Stimulated activated CD8-positive, alpha-beta memory T cell treated with anti-CD3 and anti-CD28 coated beads, Interleukin-12 subunit alpha, Interleukin-12 subunit beta, amount 100 ng/mL, for 4 hours (primary cell): ENCODE data around the gene INO80B.
"Not testable (repeated sequence)": the region's sequence is repeated elsewhere in the genome, so short reads cannot be mapped to it uniquely, and the experiment has no call there.

Experiments used
- DNase-seq: peaks from one replicate; pipeline ENCODE4 v3.0.0-alpha.2; 2020; ENCODE audit warnings: low read depth

INO80B gene

DNA sequence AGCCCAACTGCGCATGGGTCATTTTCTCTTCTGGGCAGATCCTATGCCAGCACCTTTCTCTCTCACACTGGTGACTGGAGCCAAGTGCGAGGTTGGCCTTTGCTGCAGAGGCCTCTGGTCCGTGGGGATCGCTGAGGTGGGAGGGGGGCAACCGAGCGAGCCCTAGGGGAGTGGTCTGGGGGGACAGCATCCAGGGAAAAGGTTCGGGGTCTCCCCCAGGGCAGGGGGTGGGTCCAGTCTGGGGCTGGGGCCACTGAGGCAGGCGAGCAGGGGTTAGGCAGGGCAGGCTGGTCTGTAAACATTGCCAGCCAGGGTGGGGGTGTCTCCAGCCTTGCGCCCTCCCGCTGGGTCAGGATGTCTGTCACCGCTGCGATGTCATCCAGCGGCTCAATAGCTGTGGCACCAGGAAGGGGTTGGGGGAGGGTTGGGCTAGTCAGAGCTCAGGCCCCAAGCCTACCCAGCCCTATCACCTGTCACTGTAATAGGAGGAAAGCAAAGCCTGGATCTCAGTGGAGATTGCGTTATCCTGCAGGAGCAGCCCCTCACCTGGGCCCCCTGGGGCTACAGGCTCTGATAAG is 28.6 kb upstream of the INO80B start:
- no peak for DNase-seq

DNA sequence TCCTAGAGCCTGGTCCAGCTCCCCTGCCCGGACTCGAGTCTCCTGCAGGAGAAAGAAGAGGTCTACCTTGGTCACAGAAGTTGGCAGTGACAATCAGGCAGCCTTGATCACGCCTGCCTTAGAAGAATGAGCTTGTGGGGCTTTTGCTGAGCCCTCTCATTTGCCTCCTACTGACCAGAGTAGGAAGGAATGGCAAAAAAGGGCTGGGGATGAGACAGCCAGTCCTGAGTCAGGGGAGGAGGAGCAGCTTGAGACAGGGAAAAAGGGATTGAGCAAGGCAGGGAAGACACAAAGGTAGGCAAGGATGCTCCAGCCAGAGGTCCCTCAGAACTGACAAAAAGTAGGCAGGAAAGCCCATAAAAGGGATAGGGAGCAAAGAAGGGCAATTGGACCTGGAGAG is 27.3 kb upstream of the INO80B start:
- DNase-seq, result no peak

DNA sequence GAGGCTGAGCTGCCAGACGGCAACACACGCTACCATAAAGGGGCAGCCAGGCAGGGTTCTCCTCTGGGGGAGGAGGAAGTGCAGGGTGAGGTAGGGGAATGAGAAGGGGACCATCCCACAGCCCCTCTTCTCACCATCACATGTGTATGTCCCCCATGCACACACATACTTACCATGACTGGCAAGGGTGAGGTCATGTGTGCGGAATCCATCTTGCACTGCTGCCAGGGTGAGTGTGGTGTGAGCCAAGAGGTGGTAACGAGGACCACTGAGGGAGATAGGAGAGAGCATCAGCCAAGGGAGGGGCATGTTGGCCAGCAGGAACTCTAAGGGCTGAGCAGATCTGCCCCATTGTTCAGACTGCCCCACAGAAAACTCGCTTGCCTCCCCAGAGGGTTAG is 26.2 kb upstream of the INO80B start:
- no peak for DNase-seq

DNA sequence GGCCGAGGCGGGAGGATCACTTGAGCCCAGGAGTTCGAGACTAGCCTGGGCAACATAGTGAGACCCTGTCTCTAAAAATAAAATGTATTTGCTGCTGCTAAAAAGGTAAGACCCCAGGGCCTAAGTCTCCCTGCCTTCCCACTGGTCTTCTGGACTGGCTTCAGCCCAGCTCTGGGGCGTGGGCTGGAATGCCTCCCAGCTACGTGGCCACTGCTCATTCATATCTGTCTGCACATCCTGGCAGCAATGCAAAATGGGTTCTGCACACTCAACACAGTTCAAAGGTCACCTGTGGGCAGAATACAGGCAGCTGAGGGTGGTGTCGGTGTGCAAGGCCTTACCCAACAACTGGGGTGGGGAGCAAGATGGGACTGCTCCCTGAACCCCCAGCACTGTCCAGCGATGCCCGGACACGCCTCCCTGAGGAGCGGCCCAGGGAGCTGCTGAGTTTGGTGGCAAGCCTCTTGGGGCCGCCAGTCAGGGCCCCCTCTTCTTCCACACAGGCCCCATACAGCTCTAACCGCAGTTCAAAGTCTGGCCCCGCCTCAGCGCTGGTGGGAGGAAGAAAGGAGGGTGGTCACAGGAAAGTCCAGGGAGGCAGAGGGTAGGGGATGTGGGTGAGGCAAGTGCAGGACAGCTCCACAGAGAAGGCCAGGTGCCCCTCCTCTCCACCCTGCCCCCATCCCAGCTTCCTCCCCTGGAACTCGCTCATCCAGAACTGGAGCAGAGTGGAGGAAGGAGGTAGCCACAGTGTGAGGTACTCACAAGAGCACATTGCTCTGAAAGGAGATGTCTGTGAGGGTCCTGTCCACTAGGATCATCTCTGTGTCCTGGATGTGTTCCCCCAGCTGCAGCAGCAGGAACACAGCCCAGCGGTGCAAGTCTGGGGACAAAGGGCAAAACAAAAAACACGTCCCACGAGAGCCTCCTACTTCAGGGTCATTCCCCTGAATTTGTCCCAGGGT is 25.1 kb upstream of the INO80B start:
- no peak for DNase-seq

DNA sequence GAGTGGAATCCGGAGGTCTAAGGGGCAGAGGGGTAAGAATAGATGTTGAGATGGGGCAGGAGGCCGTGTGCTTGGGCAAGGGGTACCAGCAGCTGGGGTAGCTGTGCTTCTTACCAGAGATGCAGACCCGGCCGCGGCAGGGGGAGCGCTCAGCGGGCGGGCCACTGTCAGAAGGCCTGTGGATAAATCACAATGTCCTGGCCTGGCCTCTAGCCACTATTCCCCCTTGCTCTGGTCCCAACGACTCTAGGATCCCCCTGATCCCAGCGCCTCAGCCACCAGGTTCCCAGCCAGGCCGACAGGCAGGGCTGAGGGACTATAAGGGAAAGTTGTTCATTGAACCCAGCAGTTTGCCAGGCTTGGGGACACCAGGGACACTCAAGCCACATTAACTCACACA is 24.4 kb upstream of the INO80B start:
- no peak for DNase-seq

DNA sequence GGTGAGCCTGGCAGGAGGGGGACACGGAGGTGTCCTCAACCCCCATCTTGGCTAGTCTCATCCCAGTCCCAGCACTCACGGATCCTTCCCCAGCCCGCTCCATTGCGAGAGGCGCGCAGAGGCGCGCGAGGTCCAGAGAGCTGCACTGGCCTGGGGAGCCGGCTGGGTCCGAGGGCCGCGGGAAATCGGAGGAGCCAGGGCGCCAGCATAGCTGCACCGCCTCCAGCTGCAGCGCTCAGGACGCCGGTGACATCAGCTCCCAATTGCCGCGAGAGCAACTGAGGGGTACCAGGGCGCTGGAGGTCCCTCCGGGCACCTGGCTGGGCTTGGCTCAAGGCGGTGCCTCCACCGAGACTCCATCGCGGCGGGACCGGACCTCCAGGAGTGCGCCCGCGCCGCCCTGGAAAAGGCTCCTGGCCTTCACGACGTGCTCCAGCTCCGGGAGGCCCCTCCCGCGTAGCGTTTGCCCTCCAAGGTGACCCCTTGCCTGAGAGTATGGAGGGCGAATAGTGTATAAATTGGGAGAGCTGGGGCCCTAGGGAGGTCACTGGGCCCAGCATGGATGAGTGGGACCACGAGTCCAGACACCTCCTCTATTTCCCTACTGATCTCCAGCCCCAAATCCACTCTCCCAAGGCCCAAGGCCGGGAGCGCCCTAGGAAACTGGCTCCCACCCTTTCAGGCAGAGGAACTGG is 18.6 kb upstream of the INO80B start:
- no peak for DNase-seq

DNA sequence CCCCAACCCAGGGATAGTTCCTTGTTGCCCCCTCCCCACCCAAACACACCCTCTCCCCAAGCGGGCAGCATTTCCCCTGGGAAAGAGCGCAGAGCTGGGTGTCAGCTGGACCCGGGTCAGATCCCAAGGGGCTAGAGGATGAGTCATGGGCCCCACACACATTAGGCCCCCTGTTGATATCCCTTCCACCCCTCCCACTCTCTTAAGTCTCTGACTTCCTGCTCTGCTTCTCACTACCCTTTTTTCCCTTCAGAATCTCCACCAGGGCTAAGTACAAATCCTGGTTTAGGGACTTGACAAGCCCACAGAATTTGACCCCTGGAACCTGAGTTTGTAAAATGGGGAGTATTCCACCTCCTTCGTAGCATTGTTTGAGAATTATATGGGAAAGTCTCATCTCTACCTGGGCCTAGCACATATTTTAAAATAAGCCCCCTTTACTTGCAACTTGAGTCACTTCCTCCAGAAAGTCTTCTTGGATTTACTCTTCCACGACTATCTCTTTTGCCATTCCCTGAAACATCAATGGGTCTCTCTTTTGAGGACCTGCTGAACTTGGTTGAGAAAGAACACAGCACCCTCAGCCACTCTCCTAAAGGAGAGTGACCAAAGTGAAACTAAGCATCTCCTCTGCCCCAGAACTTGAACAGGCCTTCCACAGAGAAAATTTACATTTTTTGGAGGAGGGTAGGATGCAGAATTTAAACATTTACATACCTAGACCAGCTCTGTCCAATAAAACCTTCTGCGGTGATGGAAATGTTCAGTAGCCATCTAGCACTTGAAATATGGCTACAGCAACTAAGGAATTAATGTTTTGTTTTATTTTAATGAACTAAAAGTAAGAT is 17.8 kb upstream of the INO80B start:
- no peak for DNase-seq

DNA sequence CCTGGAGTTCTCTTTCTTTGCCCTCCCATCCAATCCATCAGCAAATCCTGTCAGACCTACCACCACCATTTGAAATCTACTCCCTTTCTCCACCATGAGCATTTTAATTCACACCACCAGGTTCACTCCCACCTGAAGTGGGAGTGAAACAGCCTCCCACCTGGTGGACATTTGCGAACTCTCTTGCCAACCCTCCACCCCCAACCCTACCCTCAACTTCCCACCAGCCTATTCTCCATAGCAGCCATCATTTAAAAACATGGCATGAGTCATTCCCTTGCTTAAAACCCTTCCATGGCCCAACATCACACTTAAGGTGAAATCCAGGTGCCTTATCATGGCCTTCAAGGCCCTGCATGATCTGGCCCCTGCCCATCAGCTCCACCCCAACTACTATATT is 16.6 kb upstream of the INO80B start:
- DNase-seq, result no peak

DNA sequence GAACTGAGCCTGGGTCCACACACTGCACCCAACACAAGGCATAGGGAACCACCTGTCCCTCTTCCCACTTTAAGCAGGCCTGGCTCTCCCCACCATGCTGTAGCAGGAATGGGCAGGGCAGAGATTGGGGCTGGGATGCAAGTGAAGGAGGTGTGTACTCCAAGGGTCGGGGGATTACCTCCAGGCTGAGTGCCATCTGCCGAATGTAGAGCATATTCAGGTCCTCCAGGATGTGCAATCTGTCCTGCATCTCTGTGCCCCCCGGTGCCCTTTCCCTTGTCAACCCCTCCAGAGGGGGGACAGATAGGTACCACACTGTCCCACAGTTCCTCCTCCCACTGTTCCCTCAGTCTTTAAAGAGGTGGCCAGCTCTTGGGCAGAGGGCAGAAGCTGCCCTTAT is 15.5 kb upstream of the INO80B start:
- no peak for DNase-seq

DNA sequence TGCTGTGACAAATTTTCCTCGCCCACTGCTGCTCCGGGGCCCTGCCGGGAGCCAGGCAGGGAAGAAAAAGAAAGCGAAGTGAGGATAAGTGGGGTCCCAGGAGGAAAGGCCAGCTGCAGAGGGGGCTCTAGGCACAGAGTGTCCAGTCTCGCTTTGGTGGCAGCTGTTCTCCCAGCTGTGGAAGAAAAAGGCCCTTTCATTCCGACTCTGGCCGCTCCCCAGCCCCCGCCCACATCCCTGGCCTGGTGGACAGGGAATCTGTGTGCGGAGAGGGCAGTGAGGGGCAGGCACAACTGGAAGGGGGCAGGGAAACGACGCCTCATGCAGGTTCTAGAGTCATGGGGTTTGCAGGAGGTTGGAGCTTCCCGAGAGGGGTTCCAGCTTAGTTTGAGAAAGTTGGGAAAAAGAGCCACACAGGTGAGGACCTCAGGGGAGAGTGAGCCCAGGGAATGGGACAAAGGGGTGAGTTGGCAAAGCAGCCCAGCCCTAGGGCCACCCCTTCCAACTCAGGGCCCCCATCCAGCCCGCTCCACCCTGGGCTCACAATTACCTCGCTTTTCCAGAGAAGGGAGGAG is 15.0 kb upstream of the INO80B start:
- DNase-seq, result no peak

DNA sequence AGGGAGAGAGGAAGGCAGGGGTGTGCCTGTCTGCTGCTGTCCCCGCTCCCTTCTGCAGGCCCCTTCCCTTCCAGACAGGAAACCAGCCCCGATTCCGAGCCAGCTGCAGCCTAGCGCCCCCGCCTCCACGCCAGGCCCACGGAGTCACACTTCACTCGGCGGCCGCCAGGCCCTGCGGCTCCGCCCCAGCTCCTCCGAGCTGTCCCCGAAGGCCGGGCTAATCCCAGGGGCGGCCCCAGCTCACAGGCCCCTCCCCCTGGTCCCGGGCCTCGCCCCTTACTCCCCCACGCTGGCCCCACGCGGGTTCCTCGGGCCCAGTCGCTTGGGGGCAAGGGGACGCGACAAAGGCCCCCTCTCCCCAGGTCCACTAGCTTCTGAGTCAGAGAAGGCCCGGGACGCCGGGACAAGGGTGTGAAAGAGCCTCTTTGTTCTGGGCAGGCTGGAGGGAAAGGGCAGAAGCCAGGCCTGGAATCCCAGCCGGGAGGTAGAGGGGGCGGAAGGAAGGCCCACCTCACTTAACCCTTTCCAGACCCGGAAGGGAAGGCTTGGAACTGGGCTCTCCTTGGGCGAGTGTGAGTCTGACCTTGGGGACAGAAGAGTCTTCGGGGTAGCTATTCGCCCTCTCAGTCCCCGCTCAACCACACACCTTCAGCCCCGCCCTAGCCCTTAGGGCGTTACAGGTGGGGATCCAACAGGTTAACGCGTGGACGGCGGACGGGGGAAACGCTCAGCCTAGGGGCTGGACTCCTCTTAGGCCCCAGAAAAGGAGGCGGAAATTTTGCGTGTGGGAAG is 14.3 kb upstream of the INO80B start:
- no peak for DNase-seq

DNA sequence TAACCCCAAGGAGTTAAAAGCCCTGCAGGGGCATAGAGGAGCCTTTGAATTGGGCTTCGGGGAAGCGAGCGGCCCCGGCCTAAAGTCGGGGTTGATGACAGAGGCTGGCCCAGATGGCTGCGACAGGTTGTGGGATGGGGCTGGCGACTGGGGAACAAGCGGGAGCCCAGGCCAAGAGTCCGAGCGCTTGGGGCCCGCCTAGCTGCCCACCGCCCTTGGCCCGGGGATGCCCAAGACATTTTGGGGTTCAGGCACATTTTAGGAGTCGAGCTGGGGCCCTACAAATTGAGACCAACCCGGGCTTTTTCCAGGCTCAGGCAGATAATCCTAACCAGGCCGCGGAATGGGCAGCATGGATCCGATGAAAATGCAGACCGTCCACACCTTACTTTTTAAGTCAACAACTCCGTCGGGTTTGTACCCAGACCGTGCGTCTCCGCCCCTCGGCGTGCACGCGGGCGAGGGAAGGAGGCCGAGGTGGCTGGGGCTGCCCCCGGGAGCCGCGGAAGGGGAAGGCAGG is 13.7 kb upstream of the INO80B start:
- DNase-seq, result no peak

DNA sequence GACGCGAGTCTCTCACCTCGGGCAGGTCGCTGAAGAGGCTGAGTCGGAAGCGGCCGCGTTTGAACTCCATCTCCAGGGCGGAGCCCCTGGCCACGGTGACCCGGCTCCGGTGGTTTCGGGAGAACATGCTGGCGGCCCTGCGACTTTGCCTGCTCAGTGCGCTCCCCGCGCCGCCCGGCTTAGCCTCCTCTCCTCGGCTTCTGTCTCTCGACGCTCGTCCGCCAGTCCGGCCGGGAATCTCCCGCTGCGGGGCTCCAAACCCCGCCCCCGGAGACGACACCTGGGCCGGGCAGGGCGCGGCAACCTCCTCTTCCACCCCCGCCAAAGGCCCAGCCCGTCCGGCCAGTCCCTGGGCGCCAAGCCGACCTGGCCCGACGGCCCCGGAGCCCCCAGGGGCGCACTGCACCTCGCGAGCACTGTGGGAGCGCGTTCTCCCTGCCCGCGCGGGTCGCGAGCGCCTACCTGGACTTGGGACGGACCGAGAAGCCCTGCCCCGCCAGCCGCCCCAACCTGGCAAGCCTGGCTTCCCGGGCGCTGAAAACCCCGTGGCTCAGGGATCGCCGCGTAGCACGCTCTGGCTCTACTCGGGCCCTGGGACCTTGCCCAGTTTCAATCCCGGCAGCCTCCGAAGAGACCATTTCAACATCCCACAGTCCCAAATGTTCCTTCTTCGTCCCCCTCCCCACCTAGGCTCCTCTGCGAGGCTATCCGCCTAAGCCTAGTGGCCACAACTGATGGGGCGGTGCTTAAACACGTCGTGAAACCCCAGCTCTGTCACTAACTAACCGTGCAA is 13.0 kb upstream of the INO80B start, which contains the start of gene RTKN:
Gene RTKN, minus strand, starts transcription at position 248 of the 793 bp plus-strand sequence. Its CDS starts 121 bp downstream, at position 127.
- DNase-seq, result no peak

DNA sequence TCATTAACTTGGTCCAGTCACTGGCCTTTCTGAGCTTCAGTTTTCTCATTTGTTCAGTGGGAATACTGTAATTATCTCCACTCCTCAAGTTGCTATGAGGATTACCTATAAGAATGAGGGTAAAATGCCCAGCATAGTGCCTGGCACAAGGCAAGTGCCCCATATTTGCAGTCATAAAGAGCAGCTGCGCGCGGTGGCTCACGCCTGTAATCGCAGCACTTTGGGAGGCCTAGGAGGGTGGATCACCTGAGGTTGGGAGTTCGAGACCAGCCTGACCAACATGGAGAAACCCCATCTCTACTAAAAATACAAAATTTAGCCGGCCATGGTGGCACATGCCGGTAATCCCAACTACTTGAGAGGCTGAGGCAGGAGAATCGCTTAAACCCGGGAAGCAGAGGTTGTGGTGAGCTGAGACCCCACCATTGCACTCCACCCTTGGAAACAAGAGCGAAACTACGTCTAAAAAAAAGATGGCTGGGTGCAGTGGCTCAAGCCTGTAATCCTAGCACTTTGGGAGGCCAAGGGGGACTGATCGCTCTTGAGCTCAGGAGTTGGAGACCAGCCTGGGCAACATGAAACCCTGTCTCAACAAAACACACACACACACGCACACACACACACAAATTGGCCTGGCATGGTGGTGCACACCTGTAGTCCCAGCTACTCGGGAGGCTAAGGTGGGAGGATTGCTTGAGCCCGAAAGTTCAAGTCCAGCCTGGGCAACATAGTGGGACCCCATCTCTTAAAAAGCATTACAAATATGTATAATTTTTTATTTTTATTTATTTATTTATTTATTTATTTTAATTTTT is 12.2 kb upstream of the INO80B start:
- DNase-seq, result not testable (repeated sequence)

DNA sequence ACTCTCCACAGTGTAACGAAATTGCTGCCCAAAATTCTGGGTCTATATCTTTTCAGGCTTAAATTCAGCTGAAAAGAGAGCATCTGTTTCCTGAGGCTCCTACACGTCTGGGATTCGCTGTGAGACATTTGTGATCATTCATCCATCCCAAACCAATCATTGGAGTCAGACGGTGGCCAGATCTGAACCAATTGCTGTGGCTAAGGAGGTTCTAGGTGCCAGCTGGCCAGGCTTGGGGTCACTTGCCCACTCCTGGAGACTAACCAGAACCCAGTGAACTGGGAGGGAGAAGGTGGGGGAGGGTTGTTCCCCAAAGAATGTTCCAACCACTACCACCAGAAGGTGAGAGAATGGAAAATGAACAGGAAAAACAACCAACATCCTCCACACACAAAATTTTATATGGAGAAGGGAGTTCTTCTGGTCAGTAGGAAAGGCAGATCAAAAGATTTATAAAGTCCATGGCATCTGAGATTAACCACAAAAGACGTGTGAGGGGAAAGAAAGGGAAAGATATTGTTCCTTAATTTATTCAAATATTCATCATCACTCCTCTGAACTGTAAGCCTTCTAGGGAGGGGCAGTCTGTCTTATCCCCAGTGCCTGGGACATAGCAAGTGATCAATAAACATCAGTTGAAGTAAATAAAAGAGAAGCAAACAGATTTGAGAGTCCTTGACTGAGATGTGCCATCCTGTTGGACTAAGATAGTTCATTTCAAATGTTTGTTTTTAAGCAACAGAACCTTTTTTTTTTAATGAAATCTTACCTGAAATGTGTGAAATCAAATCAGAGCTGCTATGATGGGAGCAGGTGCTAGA is 10.2 kb upstream of the INO80B start:
- DNase-seq, result no peak

DNA sequence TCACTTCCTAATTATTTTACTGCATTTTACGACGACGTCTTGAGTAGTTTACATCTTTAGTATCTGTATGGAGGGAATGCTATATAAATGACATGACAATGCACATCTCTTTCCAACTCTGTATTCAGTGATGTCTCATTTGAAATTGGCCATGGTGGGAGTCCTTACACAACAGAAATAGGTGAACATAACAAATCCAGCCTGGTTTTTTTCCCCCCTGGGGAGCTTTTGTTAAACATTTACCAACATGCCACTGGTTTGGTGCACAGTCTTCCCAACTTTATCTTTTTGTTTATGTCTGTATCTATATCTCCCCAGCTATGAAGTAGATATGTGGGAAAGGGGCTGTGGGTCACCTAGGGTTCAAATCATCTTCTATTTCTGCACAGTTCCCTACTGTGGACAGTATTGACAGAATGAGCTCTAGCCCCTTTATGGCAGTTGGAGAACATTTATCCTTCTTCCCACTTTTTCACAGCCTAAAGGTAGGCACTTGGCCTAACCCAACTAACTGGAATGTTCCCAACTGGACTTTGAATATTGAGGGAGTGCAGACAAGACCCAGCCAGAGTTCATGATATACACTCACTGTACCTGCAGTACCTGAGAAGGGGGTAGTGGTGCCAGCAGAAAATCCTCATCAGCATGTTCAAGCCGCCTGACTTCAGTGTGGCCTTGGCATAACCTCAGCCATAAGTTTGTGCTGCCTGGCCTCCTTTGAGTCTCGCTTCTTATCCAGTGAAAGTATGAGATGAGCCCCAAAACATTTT is 7.5 kb upstream of the INO80B start:
- no peak for DNase-seq

DNA sequence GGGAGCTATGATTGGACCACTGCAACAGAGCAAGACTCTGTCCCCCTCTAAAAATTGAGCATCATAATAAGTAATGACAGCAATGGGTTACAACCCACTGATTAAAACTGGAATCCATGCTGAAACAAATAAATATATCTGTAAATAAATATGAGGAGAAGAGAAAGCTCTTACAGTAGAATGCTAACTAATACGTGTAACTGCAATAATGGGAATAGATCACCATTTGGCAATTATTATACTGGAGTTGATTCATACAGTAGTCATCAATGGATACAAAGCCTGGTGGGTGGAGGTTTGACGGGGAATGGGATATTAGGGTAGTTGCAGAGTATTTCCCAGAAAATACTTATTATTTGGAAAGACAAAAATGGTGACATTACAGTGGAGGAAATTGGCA is 6.1 kb upstream of the INO80B start:
- DNase-seq, result no peak
